Activated gamma-delta T cell (primary cell): Measurements from ENCODE around the gene NFS1.
"Not testable (repeated sequence)": the region's sequence is repeated elsewhere in the genome, so short reads cannot be mapped to it uniquely, and the experiment has no call there.

Source experiments
- DNase-seq: peaks from one replicate; lab custom pipeline; 2025; lab: John Stamatoyannopoulos, UW

NFS1 gene

GRCh38 chr20:35709259-35709658 lies 10.1 kb upstream of the NFS1 start:
- DNase-seq: no peak

GRCh38 chr20:35708502-35708901 lies 9.3 kb upstream of the NFS1 start:
- DNase-seq: no peak

GRCh38 chr20:35706591-35707529 lies 7.7 kb upstream of the NFS1 start:
- DNase-seq: not testable (repeated sequence)

GRCh38 chr20:35705894-35706293 lies 6.7 kb upstream of the NFS1 start:
- not testable (repeated sequence) for DNase-seq

GRCh38 chr20:35704514-35705261 lies 5.5 kb upstream of the NFS1 start:
- DNase-seq: no peak

- DNase-seq: no peak
Observed at GRCh38 chr20:35702824-35703695, 3.9 kb upstream of the NFS1 start.

- no peak for DNase-seq
Observed at GRCh38 chr20:35702051-35702823, 3.1 kb upstream of the NFS1 start.

GRCh38 chr20:35700625-35701148 lies 1.5 kb upstream of the NFS1 start:
- DNase-seq: no peak

- DNase-seq: no peak
Observed at GRCh38 chr20:35699957-35700624, 939 bp upstream of the NFS1 start.

GRCh38 chr20:35698298-35699126 lies 640 bp downstream of the NFS1 start:
- no peak for DNase-seq

GRCh38 chr20:35697696-35698297 lies 1.4 kb downstream of the NFS1 start:
- DNase-seq: no peak

GRCh38 chr20:35695978-35696377 lies 3.2 kb downstream of the NFS1 start:
- DNase-seq: no peak

GRCh38 chr20:35695245-35695749 lies 3.9 kb downstream of the NFS1 start:
- DNase-seq: no peak

GRCh38 chr20:35690265-35690664 lies 8.9 kb downstream of the NFS1 start:
- DNase-seq: no peak

- not testable (repeated sequence) for DNase-seq
Observed at GRCh38 chr20:35686872-35687271, 12.3 kb downstream of the NFS1 start.

- not testable (repeated sequence) for DNase-seq
Observed at GRCh38 chr20:35685368-35685767, 13.8 kb downstream of the NFS1 start.

- DNase-seq: no peak
Observed at GRCh38 chr20:35681960-35682359, 17.2 kb downstream of the NFS1 start.

GRCh38 chr20:35680452-35681183 lies 18.5 kb downstream of the NFS1 start:
- DNase-seq: no peak
